ENCODE data around the gene GRAP.

DNA sequence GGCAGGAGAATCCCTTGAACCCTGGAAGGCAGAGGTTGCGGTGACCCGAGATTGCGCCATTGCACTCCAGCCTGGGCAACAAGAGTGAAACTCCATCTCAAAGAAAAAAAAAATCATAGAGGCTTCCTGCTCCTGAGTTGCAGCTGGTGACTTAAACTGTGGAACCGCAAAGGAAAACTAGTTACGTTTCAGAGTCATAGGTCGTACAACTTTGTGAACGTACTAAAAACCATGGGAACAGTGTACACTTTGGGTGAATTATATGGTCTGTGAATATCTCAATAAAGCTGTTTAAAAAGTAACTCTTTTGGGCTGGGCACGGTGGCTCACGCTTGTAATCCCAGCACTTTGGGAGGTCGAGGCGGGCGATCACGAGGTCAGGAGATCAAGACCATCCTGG lies 71.2 kb downstream of the GRAP start:
- TF ChIP-seq, protein P1, sequence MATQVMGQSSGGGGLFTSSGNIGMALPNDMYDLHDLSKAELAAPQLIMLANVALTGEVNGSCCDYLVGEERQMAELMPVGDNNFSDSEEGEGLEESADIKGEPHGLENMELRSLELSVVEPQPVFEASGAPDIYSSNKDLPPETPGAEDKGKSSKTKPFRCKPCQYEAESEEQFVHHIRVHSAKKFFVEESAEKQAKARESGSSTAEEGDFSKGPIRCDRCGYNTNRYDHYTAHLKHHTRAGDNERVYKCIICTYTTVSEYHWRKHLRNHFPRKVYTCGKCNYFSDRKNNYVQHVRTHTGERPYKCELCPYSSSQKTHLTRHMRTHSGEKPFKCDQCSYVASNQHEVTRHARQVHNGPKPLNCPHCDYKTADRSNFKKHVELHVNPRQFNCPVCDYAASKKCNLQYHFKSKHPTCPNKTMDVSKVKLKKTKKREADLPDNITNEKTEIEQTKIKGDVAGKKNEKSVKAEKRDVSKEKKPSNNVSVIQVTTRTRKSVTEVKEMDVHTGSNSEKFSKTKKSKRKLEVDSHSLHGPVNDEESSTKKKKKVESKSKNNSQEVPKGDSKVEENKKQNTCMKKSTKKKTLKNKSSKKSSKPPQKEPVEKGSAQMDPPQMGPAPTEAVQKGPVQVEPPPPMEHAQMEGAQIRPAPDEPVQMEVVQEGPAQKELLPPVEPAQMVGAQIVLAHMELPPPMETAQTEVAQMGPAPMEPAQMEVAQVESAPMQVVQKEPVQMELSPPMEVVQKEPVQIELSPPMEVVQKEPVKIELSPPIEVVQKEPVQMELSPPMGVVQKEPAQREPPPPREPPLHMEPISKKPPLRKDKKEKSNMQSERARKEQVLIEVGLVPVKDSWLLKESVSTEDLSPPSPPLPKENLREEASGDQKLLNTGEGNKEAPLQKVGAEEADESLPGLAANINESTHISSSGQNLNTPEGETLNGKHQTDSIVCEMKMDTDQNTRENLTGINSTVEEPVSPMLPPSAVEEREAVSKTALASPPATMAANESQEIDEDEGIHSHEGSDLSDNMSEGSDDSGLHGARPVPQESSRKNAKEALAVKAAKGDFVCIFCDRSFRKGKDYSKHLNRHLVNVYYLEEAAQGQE (IDR thresholded peaks at IDR 0.05; ENCODE audit: low read depth, low read length), result no peak
- TF ChIP-seq EZH2 (IDR thresholded peaks at IDR 0.05; ENCODE audit: borderline replicate concordance, control insufficient read depth, low read depth, low read length) (no peak), YY1 (IDR thresholded peaks at IDR 0.05; ENCODE audit: low read depth, low read length) (no peak), POLR2A (IDR thresholded peaks at IDR 0.05; ENCODE audit: low read depth, low read length) (no peak), TARDBP (IDR thresholded peaks at IDR 0.05; ENCODE audit: borderline replicate concordance) (no peak), SREBF2 (IDR thresholded peaks at IDR 0.05; ENCODE audit: low read length) (no peak), BMI1 (IDR thresholded peaks at IDR 0.05; ENCODE audit: borderline replicate concordance) (no peak), ZNF24 (IDR thresholded peaks at IDR 0.05) (no peak)
- TF ChIP-seq, protein P2, sequence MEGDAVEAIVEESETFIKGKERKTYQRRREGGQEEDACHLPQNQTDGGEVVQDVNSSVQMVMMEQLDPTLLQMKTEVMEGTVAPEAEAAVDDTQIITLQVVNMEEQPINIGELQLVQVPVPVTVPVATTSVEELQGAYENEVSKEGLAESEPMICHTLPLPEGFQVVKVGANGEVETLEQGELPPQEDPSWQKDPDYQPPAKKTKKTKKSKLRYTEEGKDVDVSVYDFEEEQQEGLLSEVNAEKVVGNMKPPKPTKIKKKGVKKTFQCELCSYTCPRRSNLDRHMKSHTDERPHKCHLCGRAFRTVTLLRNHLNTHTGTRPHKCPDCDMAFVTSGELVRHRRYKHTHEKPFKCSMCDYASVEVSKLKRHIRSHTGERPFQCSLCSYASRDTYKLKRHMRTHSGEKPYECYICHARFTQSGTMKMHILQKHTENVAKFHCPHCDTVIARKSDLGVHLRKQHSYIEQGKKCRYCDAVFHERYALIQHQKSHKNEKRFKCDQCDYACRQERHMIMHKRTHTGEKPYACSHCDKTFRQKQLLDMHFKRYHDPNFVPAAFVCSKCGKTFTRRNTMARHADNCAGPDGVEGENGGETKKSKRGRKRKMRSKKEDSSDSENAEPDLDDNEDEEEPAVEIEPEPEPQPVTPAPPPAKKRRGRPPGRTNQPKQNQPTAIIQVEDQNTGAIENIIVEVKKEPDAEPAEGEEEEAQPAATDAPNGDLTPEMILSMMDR (IDR thresholded peaks at IDR 0.05 in 2 of 3, conservative IDR thresholded peaks at IDR 0.05 in 1 of 3; ENCODE audit: control insufficient read depth in 2 of 3, extremely low read depth in 1 of 3, insufficient read depth in 1 of 3, low read depth in 3 of 3, low read length in 3 of 3), result no peak
- TF ChIP-seq, protein P3, sequence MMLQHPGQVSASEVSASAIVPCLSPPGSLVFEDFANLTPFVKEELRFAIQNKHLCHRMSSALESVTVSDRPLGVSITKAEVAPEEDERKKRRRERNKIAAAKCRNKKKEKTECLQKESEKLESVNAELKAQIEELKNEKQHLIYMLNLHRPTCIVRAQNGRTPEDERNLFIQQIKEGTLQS (IDR thresholded peaks at IDR 0.05; ENCODE audit: borderline replicate concordance, extremely low read depth, low read depth, low read length), result no peak
